Measurements from ENCODE around the gene RGS18. TPM values are rescaled to one million over a fixed set of nuclear protein-coding genes. Genes with fewer than 3 reads are reported as not detected.

The RGS18 gene
- not detected in 2 replicates for total RNA-seq

DNA sequence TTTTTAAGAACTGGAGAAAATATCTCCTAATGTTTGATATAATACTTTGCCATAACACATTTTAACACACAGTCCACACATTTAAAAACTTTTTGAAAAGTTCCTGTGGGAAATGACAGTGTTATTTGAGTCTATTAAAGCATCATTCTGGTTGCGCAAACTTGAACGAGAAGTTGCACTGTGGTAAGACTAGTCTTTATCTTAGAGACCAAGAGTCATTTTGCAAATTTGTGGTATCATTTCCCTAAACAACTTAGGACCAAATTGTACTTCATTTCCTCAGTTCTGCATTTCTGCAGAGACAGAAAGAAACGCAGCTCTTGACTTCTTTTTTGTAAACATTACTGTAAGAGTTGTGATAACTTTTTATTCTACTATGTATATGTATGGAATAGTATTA, at the start of gene RGS18:
Gene RGS18, plus strand, starts transcription at position 282 of the 400 bp plus-strand sequence. CDS start 176 bp downstream, outside the sequence.

Other genes with a start within 250 kb of the RGS18 start
- gene RGS21, start 158.5 kb downstream of the RGS18 start, total RNA-seq = not detected in 2 replicates

Measured in pericardium fibroblast (primary cell).